ENCODE data around the gene TRIM62. TPM values are rescaled to one million over a fixed set of nuclear protein-coding genes. Genes with fewer than 3 reads are reported as not detected.

The TRIM62 gene
- polyA plus RNA-seq, 2 of the 4 experiments (the other 2 are of a cell fraction), result 0.79 to 1.5 TPM

DNA sequence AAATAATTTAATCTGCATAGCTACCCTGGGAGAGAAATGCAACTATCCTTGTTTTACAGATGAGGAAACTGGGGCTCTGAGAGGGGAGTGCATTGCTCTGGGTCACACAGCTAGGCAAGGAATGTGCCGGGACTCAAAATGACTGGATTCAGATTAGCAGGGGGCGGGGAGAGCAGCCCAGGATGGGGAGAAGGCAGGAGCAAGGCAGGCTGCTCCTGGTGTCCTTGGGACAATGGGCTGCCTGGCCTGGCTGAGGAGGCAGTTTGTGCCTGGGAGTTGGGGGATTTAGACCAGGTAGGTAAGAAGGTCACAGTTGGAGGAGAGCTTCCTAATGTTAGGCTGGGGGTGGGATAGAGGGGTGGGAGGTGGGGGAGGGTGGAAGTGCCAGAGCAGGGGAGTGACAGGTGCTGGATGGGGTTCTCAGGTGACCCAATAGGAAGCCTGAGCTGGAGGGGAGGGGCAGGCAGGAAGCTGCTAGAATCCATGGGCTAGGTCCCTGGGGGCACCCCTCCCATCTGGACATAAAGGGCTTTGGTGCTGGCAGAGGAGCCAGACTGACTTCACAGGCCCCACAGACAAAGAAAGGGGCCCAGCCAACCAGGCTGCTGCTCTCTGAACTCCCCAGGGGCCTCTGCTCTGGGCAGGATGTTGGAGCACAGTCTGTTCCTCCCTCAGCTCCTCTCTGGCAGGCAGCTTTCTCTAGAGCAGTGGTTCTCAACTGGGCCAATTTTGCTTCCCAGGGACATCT lies 29.0 kb downstream of the TRIM62 start (continued):
- TF ChIP-seq ESRRA (IDR thresholded peaks at IDR 0.05; ENCODE audit: borderline replicate concordance, low read length) (no peak), ZC3H11A (IDR thresholded peaks at IDR 0.05) (no peak)

GRCh38 chr1:33151116-33151515 lies 30.7 kb downstream of the TRIM62 start:
- ChIA-PET POLR2A (no interaction called here), CTCF (interaction anchor here (1.5 kb wide), 1 partner anchor 9 kb away, joined by 4 read pairs; no protein-coding TSS in a partner anchor)
- Histone ChIP-seq H3K4me1 (no peaks in the 10 kb centered on the region), H3K4me2 (no peak overlapping the region), H3K27ac (no peak overlapping the region), H3K4me3 (no peak overlapping the region), H3K9me3 (no peaks in the 10 kb centered on the region)
- DNase-seq (ENCODE audit: low read depth in 1 of 2, low spot score in 1 of 2), result no peak
- no peak for TF ChIP-seq RAD21 (conservative IDR thresholded peaks at IDR 0.05 in 1 of 2, IDR thresholded peaks at IDR 0.05 in 1 of 2)
- TF ChIP-seq CHD4 (IDR thresholded peaks at IDR 0.05; ENCODE audit: borderline replicate concordance), result no peak
- TF ChIP-seq, protein P1, sequence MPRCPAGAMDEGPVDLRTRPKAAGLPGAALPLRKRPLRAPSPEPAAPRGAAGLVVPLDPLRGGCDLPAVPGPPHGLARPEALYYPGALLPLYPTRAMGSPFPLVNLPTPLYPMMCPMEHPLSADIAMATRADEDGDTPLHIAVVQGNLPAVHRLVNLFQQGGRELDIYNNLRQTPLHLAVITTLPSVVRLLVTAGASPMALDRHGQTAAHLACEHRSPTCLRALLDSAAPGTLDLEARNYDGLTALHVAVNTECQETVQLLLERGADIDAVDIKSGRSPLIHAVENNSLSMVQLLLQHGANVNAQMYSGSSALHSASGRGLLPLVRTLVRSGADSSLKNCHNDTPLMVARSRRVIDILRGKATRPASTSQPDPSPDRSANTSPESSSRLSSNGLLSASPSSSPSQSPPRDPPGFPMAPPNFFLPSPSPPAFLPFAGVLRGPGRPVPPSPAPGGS (IDR thresholded peaks at IDR 0.05), result no peak
- ATAC-seq, result peak in 1 of 2 experiments; percentile 34; a peak in 2 of 6 replicates
- WGBS (ENCODE audit: missing lambda C conversion rate), result 98% methylated on average over 3 of the region's 7 CpGs
- FAIRE-seq, result no peak

GRCh38 chr1:33150522-33150921 lies 31.3 kb downstream of the TRIM62 start:
- Histone ChIP-seq H3K4me3 (no peak overlapping the region), H3K4me1 (no peaks in the 10 kb centered on the region), H3K4me2 (no peak overlapping the region), H3K27ac (no peak overlapping the region), H3K9me3 (no peaks in the 10 kb centered on the region)
- ChIA-PET POLR2A (no interaction called here), CTCF (interaction anchor here (1.0 to 1.5 kb wide), 2 partner anchors 10 to 65 kb away, joined by 3 to 4 read pairs; no protein-coding TSS in a partner anchor)
- no peak for ATAC-seq
- no peak for DNase-seq (ENCODE audit: low read depth in 1 of 2, low spot score in 1 of 2)
- TF ChIP-seq POLR2AphosphoS2 (conservative IDR thresholded peaks at IDR 0.05; ENCODE audit: low read length) (no peak), ATOH8 (CRISPR knock-in tag; IDR thresholded peaks at IDR 0.05; ENCODE audit: low read depth) (no peak), USF2 (IDR thresholded peaks at IDR 0.05) (no peak), MAFK (IDR thresholded peaks at IDR 0.05; ENCODE audit: partially characterized antibody) (no peak), JUN (IDR thresholded peaks at IDR 0.05) (no peak), JUNB (IDR thresholded peaks at IDR 0.05) (no peak)
- TF ChIP-seq, protein P2, sequence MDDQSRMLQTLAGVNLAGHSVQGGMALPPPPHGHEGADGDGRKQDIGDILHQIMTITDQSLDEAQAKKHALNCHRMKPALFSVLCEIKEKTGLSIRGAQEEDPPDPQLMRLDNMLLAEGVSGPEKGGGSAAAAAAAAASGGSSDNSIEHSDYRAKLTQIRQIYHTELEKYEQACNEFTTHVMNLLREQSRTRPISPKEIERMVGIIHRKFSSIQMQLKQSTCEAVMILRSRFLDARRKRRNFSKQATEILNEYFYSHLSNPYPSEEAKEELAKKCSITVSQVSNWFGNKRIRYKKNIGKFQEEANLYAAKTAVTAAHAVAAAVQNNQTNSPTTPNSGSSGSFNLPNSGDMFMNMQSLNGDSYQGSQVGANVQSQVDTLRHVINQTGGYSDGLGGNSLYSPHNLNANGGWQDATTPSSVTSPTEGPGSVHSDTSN (IDR thresholded peaks at IDR 0.05), result no peak
- TF ChIP-seq, protein P3, sequence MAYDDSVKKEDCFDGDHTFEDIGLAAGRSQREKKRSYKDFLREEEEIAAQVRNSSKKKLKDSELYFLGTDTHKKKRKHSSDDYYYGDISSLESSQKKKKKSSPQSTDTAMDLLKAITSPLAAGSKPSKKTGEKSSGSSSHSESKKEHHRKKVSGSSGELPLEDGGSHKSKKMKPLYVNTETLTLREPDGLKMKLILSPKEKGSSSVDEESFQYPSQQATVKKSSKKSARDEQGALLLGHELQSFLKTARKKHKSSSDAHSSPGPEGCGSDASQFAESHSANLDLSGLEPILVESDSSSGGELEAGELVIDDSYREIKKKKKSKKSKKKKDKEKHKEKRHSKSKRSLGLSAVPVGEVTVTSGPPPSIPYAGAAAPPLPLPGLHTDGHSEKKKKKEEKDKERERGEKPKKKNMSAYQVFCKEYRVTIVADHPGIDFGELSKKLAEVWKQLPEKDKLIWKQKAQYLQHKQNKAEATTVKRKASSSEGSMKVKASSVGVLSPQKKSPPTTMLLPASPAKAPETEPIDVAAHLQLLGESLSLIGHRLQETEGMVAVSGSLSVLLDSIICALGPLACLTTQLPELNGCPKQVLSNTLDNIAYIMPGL (CRISPR knock-in tag; IDR thresholded peaks at IDR 0.05; ENCODE audit: borderline replicate concordance), result no peak
- whole genome bisulfite sequencing (ENCODE audit: missing lambda C conversion rate), result 67% methylated on average over 4 of the region's 4 CpGs
- FAIRE-seq, result no peak

All from A549 (cell line).